Mucosa of rectum (tissue), 2 donors: ENCODE results near the gene HAUS2.

Experiments used
- H3K27ac ChIP-seq, 2 donors: one replicate each; pipeline ENCODE4 v1.7.0; 2013; ENCODE audit warnings: inconsistent platforms in 2 of 2, low read depth in 2 of 2, low read length in 2 of 2
- H3K27me3 ChIP-seq, 2 donors: one replicate each; pipeline ENCODE4 v1.7.0; 2013; ENCODE audit warnings: low read length in 2 of 2; ENCODE audit not compliant: control insufficient read depth in 2 of 2, insufficient read depth in 2 of 2
- H3K36me3 ChIP-seq, 2 donors: one replicate each; pipeline ENCODE4 v1.7.0; 2013; ENCODE audit warnings: low read length in 2 of 2; ENCODE audit not compliant: control insufficient read depth in 2 of 2, insufficient read depth in 2 of 2
- H3K4me1 ChIP-seq, 2 donors: one replicate each; pipeline ENCODE4 v1.7.0; 2013; ENCODE audit warnings: low read length in 2 of 2, mild to moderate bottlenecking in 1 of 2; ENCODE audit not compliant: control insufficient read depth in 2 of 2, insufficient read depth in 2 of 2
- H3K4me3 ChIP-seq, 2 donors: one replicate each; pipeline ENCODE4 v1.7.0; 2013; ENCODE audit warnings: low read length in 2 of 2
- H3K9ac ChIP-seq, 2 donors: one replicate each; pipeline ENCODE4 v1.7.0; 2013; ENCODE audit warnings: low read length in 2 of 2, low read depth in 1 of 2, mild to moderate bottlenecking in 1 of 2
- H3K9me3 ChIP-seq, 2 donors: one replicate each; pipeline ENCODE4 v1.7.0; 2013; ENCODE audit warnings: low read length in 2 of 2; ENCODE audit not compliant: control insufficient read depth in 2 of 2
- donor health status: healthy.
- donor health status: Normal muscosa, but diverticular disease.

Gene HAUS2

DNA sequence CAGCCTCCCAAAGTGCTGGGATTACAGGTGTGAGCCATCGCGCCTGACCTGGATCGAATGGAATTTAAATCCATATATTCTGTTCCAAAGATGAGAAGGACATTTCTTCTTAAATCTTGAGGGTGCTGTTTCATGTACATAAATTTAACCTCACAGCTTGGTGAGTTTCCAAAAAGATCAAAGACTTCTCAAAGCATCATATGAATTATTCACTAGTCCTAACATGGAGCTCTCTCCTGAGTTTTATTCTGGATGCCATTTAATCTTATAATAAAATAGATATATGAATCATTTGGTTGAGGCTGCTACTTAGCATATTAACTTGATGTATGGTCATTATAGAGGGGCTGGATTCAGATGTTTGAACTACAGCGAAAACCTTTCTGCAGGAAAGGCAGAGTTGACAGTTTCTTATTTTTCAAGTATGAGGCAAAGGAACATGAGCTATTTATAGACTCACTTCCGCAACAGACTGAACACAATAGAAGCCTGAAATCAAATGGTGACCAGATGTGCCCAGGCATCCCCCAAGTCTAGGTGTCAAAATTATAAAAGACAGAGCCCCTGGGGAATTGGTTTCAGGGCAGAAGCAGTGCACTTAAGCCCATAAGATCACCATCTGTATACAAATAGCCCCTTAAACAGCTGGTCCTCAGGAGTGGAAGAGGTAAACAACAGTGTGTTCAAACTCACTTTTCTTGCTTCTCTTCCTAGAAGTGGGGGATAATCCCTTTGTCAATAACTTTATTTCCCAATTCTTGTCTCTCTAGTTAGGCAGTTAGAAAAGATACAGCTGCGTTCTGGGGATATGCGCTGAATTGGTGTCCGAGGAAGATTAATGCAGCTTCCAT is 56.5 kb downstream of the HAUS2 start:
- H3K9me3 ChIP-seq, result no peaks in the 10 kb centered on the region
- no peaks in the 10 kb centered on the region for H3K36me3 ChIP-seq
- peaks cover 5 to 9% of the 10 kb centered on the region in 2 donors for H3K4me1 ChIP-seq
- no peaks in the 10 kb centered on the region for H3K27me3 ChIP-seq
- peak overlapping the region in 1 of 2 donors; percentile 26 for H3K4me3 ChIP-seq
- H3K9ac ChIP-seq, result no peak overlapping the region
- peak overlapping the region; percentile 7 to 33 for H3K27ac ChIP-seq

GRCh38 chr15:42605796-42606195 is 57.2 kb downstream of the HAUS2 start:
- H3K27ac ChIP-seq, result peak overlapping the region; percentile 7 to 33
- no peak overlapping the region for H3K4me3 ChIP-seq
- H3K36me3 ChIP-seq, result no peaks in the 10 kb centered on the region
- H3K4me1 ChIP-seq, result peaks cover 5 to 9% of the 10 kb centered on the region in 2 donors
- no peak overlapping the region for H3K9ac ChIP-seq
- H3K9me3 ChIP-seq, result no peaks in the 10 kb centered on the region
- no peaks in the 10 kb centered on the region for H3K27me3 ChIP-seq

DNA sequence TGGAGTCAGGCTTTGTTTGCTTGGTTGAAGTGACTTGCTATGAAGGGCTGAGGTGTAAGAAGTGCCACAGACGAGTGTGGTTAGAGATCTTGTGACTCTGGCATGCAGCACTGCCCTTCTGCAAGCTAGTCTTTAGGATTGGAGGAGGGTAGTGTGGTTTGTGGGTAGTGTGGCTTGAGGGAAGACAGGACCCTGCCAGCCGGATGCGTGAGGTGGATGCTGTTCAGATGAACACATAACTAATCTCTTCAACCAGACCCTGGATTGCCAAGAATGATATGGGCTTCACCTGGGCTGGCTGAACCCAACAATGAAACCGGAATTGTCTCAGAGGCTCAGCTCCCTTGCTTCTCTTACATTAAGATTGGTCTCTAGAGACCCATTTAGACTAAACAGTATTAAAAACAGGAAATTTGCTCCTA is 59.5 kb downstream of the HAUS2 start:
- H3K4me1 ChIP-seq, result peaks cover 5 to 9% of the 10 kb centered on the region in 2 donors
- H3K9me3 ChIP-seq, result no peaks in the 10 kb centered on the region
- peak overlapping the region in 1 of 2 donors; percentile 14 for H3K4me3 ChIP-seq
- no peaks in the 10 kb centered on the region for H3K27me3 ChIP-seq
- no peaks in the 10 kb centered on the region for H3K36me3 ChIP-seq
- H3K9ac ChIP-seq, result no peak overlapping the region
- no peak overlapping the region for H3K27ac ChIP-seq

DNA sequence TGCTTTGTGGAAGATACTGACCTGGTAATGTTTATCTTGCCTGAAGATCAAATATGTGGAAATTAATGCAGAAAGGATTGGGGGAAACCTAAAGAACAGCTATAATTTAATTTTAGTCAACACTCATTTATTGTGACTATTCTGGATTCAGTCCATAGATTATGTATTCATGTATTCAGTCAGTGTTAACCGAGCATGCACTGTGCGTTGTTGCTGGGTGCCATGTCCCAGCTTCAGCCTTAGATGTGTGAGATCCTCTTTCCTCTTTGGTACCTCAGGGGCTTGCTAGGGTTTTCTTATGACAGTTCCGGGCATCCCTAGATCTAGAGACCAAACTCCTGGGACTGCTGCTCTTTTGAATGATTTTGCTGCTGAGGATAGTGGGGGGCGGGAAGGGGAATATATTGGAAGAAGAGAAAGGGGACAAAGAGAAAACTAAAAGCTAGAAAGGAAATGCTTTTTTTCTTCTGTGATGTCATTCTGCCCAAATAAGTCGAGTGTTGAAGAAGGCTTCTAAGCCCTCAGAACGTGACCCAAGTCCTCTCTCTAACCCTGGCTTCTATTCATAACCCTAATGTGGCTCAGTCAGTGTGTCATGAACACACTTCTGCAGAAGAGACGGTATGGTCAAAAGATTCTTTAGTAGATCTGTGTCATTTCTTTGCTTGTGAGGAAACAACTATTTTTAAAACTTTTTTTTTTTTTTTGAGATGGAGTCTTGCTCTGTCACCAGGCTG is 60.3 kb downstream of the HAUS2 start:
- Histone ChIP-seq H3K4me3 (no peak overlapping the region), H3K36me3 (no peaks in the 10 kb centered on the region), H3K4me1 (peaks cover 5 to 9% of the 10 kb centered on the region in 2 donors), H3K9ac (no peak overlapping the region), H3K9me3 (no peaks in the 10 kb centered on the region), H3K27me3 (no peaks in the 10 kb centered on the region), H3K27ac (no peak overlapping the region)

GRCh38 chr15:42611532-42611931 is 62.9 kb downstream of the HAUS2 start:
- H3K27ac ChIP-seq, result no peak overlapping the region
- H3K4me1 ChIP-seq, result peaks cover 0 to 5% of the 10 kb centered on the region in 2 donors

GRCh38 chr15:42612367-42612912 is 63.8 kb downstream of the HAUS2 start:
- Histone ChIP-seq H3K4me1 (peaks cover 0 to 5% of the 10 kb centered on the region in 2 donors), H3K27ac (no peak overlapping the region), H3K9ac (no peak overlapping the region), H3K4me3 (no peak overlapping the region), H3K27me3 (no peaks in the 10 kb centered on the region), H3K9me3 (no peaks in the 10 kb centered on the region), H3K36me3 (no peaks in the 10 kb centered on the region)

More at GRCh38 chr15:42611532-42611931, 62.9 kb downstream of the HAUS2 start:
- Histone ChIP-seq H3K4me3 (no peak overlapping the region), H3K36me3 (no peaks in the 10 kb centered on the region), H3K9ac (no peak overlapping the region), H3K9me3 (no peaks in the 10 kb centered on the region), H3K27me3 (no peaks in the 10 kb centered on the region)

DNA sequence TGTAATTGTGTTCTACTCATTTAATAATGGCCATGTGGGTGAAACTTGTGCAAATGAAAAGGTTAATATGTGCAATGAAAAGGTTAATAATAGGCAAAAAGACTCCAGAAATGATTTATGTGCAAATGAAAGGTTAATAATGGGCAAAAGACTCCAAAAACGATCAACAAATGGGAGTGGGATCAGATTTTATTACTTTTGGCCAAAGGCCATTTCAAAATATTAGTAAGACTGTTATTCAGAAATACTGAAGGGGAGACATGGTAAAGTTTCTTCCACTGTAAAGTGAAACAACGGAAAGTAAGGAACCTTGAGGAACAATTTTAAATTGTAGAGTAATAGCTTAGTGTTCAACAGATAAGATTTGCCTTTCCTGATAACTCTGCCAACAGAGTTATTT is 67.5 kb downstream of the HAUS2 start:
- no peaks in the 10 kb centered on the region for H3K36me3 ChIP-seq
- H3K9ac ChIP-seq, result no peak overlapping the region
- no peaks in the 10 kb centered on the region for H3K27me3 ChIP-seq
- H3K27ac ChIP-seq, result no peak overlapping the region
- no peaks in the 10 kb centered on the region for H3K9me3 ChIP-seq
- H3K4me1 ChIP-seq, result no peaks in the 10 kb centered on the region
- no peak overlapping the region for H3K4me3 ChIP-seq
